A673 (cell line): ENCODE measurements around the gene C16orf86.

Experiments used
- CTCF ChIP-seq: fragments of 300-800, 200-600 bp; sonication (generic); conservative IDR thresholded peaks from 2 replicates; pipeline ENCODE4 v1.5.1; 2017; ENCODE audit warnings: low read depth, mild to moderate bottlenecking, antibody characterized with exemption, low read length, moderate library complexity, mixed read lengths
- EZH2 ChIP-seq: fragments of 200-600 bp; sonication (generic); IDR thresholded peaks from 2 replicates; pipeline ENCODE4 v1.6.1; 2017; ENCODE audit warnings: borderline replicate concordance, low read depth, mild to moderate bottlenecking, mixed read lengths, antibody characterized with exemption, low read length; ENCODE audit not compliant: poor library complexity, severe bottlenecking

- no peak for TF ChIP-seq CTCF
- TF ChIP-seq EZH2 = no peak
These were observed 17.1 kb upstream of the C16orf86 start for GRCh38 chr16:67649494-67649931.
